Measurements from ENCODE around the gene CAPN13. TPM values are rescaled to one million over a fixed set of nuclear protein-coding genes. Genes with fewer than 3 reads are reported as not detected.

The CAPN13 gene
- total and polyA plus RNA-seq, 8 donors, result 6.4 to 93.3 (median 44.3) TPM

GRCh38 chr2:30680121-30680520, 127.1 kb downstream of the CAPN13 start:
- no peaks in the 10 kb centered on the region for H3K9me3 ChIP-seq
- no peak overlapping the region for H3K27ac ChIP-seq
- TF ChIP-seq EP300 (IDR thresholded peaks at IDR 0.05) (no peak), POLR2A (IDR thresholded peaks at IDR 0.05) (no peak), POLR2AphosphoS5 (IDR thresholded peaks at IDR 0.05) (no peak), CTCF (IDR thresholded peaks at IDR 0.05) (no peak)
- no peak for DNase-seq
- no peaks in the 10 kb centered on the region for H3K27me3 ChIP-seq
- no peaks in the 10 kb centered on the region for H3K4me1 ChIP-seq
- intact Hi-C loops (cut with DNase I; ENCODE audit: low total_unique reads), result no loop called here
- no peak overlapping the region for H3K4me3 ChIP-seq
- WGBS, 5 donors, result 79 to 97% (median 95%) methylated on average over 3 of the region's 3 CpGs
- no peaks in the 10 kb centered on the region for H3K36me3 ChIP-seq

GRCh38 chr2:30679426-30680088, 127.7 kb downstream of the CAPN13 start:
- no peak for TF ChIP-seq CTCF (IDR thresholded peaks at IDR 0.05)
- TF ChIP-seq POLR2A (IDR thresholded peaks at IDR 0.05), result no peak
- no peak for TF ChIP-seq POLR2AphosphoS5 (IDR thresholded peaks at IDR 0.05)
- TF ChIP-seq EP300 (IDR thresholded peaks at IDR 0.05), result no peak
- no peak overlapping the region for H3K27ac ChIP-seq
- peak in 1 of 2 donors; percentile 64 for DNase-seq
- WGBS, 5 donors, result 80 to 91% (median 87%) methylated on average over 12 of the region's 12 CpGs
- no peaks in the 10 kb centered on the region for H3K27me3 ChIP-seq
- no peaks in the 10 kb centered on the region for H3K4me1 ChIP-seq
- H3K4me3 ChIP-seq, result no peak overlapping the region
- no peaks in the 10 kb centered on the region for H3K36me3 ChIP-seq
- intact Hi-C loops (cut with DNase I; ENCODE audit: low total_unique reads), result no loop called here
- no peaks in the 10 kb centered on the region for H3K9me3 ChIP-seq

DNA sequence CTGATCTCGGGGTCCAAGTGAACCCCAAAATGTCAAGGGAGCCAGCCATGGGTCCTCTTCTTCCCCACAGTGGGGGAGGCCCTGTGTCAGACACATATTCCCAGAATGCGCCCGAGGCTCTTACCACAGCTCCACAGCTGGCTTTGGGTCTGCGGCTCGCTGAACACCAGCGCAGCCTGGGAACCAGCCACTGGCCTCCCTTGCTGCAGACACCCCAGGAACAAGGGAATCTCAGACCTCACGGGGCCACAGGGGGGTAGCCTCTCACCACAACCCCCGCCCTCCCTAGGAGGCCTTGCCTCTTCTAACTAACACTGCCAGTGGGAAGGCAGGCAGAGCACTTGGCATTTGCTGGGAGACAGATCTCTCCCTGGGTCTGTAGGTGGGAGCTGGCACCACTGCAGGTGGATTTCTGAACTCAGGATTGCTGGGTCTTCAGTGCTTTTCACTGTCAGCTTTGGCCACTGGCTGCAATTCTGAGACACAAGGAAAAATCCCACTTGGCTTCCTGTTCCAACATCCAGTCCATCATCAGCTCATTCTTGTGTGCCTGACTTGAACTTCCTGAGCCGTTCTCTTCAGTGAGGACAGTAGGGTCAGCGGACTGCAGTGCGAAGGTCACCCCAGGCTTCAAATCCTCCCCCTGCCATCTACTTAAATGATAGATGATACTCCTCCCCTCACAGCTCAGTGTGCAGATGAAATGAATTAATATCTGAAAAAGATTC, 128.7 kb downstream of the CAPN13 start:
- 82 to 91% (median 83%) methylated on average over 6 to 11 of the region's 11 CpGs for WGBS, 5 donors
- H3K27ac ChIP-seq, result no peak overlapping the region
- H3K27me3 ChIP-seq, result no peaks in the 10 kb centered on the region
- H3K4me3 ChIP-seq, result no peak overlapping the region
- TF ChIP-seq POLR2AphosphoS5 (IDR thresholded peaks at IDR 0.05) (no peak), CTCF (IDR thresholded peaks at IDR 0.05) (no peak), POLR2A (IDR thresholded peaks at IDR 0.05) (no peak), EP300 (IDR thresholded peaks at IDR 0.05) (no peak)
- H3K36me3 ChIP-seq, result no peaks in the 10 kb centered on the region
- H3K9me3 ChIP-seq, result no peaks in the 10 kb centered on the region
- no peaks in the 10 kb centered on the region for H3K4me1 ChIP-seq
- peak in 1 of 2 donors; percentile 8 for DNase-seq
- intact Hi-C loops (cut with DNase I; ENCODE audit: low total_unique reads), result no loop called here

DNA sequence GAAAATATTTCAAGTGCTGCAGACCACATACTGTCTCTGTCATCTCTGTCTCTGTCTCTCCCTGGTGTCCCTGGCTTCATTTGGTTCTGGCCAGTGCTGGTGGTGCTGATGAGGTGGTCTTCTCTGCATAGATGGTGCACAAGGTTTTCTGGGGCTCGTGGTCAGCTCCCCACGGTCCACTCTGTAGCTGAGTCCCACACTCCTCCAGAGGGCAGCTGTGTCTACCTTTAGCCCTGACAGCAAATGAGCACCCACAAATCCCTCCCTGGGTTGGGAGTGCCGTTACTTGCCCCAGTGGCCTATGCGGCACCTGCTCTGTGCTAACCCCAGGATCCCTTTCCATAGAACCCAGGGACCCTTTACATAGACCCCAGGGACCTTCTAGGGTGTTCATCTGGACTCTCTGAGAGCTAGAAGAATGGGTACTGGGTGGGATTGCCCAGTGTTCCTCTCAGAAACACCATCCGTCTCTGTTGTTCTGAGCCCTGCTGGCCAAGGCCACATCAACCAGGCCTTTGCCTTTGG, 129.3 kb downstream of the CAPN13 start:
- DNase-seq, result no peak
- no peak overlapping the region for H3K27ac ChIP-seq
- WGBS, 5 donors, result 83 to 94% (median 93%) methylated on average over 2 to 5 of the region's 5 CpGs

More for the DNA sequence above, 129.3 kb downstream of the CAPN13 start:
- Histone ChIP-seq H3K27me3 (no peaks in the 10 kb centered on the region), H3K4me3 (no peak overlapping the region), H3K4me1 (no peaks in the 10 kb centered on the region), H3K9me3 (no peaks in the 10 kb centered on the region), H3K36me3 (no peaks in the 10 kb centered on the region)
- intact Hi-C loops (cut with DNase I; ENCODE audit: low total_unique reads), result no loop called here
- TF ChIP-seq POLR2A (IDR thresholded peaks at IDR 0.05), result no peak
- TF ChIP-seq EP300 (IDR thresholded peaks at IDR 0.05), result no peak
- TF ChIP-seq POLR2AphosphoS5 (IDR thresholded peaks at IDR 0.05), result no peak
- no peak for TF ChIP-seq CTCF (IDR thresholded peaks at IDR 0.05)

Data from stomach (tissue), 9 donors.